Tibial nerve (tissue), 4 donors: ENCODE measurements around the gene FAM168B. TPM values are rescaled to one million over a fixed set of nuclear protein-coding genes. Genes with fewer than 3 reads are reported as not detected.

ENCODE experiments used
- DNase-seq, 2 donors: peaks; one replicate each; pipeline ENCODE4 v3.0.0-alpha.2; 2019; ENCODE audit warnings: low spot score in 2 of 2
- H3K27ac ChIP-seq, 4 donors: fragments of 200-600 bp; sonication (generic) in 3 of 4; one replicate each; pipeline ENCODE4 v1.5.1; 2017 to 2019; ENCODE audit warnings: mild to moderate bottlenecking in 1 of 4
- H3K27me3 ChIP-seq, 2 donors: fragments of 200-600 bp; sonication (generic) in 1 of 2; one replicate each; pipeline versions ENCODE4 v1.5.1 to v1.6.0; 2017 to 2019
- H3K36me3 ChIP-seq, 3 donors: fragments of 200-600 bp; sonication (generic); one replicate each; pipeline ENCODE4 v1.5.1; 2018 to 2019
- H3K4me1 ChIP-seq, 4 donors: fragments of 200-600 bp; sonication (generic) in 3 of 4; one replicate each; pipeline ENCODE4 v1.5.1; 2017 to 2019
- H3K4me3 ChIP-seq, 4 donors: fragments of 200-600 bp; sonication (generic) in 3 of 4; one replicate each; pipeline ENCODE4 v1.5.1; 2017 to 2019; ENCODE audit warnings: mild to moderate bottlenecking in 1 of 4, moderate library complexity in 1 of 4
- H3K9me3 ChIP-seq, 4 donors: fragments of 200-600 bp; sonication (generic) in 3 of 4; one replicate each; pipeline ENCODE4 v1.5.1; 2017 to 2019
- EP300 ChIP-seq, 2 donors: sonication (generic); formaldehyde crosslinking; IDR thresholded peaks; one replicate each; pipeline ENCODE4 v1.6.1; 2017; ENCODE audit warnings: antibody characterized with exemption in 2 of 2, mild to moderate bottlenecking in 1 of 2
- POLR2A ChIP-seq, 2 donors: fragments of 450-650 bp; IDR thresholded peaks; one replicate each; pipeline ENCODE4 v1.6.1; 2017; ENCODE audit warnings: antibody characterized with exemption in 2 of 2, mild to moderate bottlenecking in 2 of 2, moderate library complexity in 2 of 2
- WGBS, 2 donors: methylation state at CpG; one replicate each; pipeline ENCODE4 v1.1.5; 2018; 5-methylcytosine and 5-hydroxymethylcytosine counted together
- total RNA-seq, 4 donors: library from RNA; depleted of rRNA; stranded (reverse); fragments of >200 nt; gene quantifications; one replicate each; pipeline ENCODE4 v1.1.0, GENCODE V29; 2016
- TF ChIP-seq, protein P1 (sequence below), 5 experiments: fragments of 200-600 bp in 3 of 5; fragments of 450-650 bp in 2 of 5; sonication (generic) in 3 of 5; IDR thresholded peaks; one replicate each; pipeline ENCODE4 v1.5.1; 2016 to 2019; ENCODE audit warnings: antibody characterized with exemption in 5 of 5, mild to moderate bottlenecking in 3 of 5, moderate library complexity in 2 of 5

FAM168B gene
- total RNA-seq, 4 donors from 2014 or later = 96.0 to 115 (median 107) TPM

DNA sequence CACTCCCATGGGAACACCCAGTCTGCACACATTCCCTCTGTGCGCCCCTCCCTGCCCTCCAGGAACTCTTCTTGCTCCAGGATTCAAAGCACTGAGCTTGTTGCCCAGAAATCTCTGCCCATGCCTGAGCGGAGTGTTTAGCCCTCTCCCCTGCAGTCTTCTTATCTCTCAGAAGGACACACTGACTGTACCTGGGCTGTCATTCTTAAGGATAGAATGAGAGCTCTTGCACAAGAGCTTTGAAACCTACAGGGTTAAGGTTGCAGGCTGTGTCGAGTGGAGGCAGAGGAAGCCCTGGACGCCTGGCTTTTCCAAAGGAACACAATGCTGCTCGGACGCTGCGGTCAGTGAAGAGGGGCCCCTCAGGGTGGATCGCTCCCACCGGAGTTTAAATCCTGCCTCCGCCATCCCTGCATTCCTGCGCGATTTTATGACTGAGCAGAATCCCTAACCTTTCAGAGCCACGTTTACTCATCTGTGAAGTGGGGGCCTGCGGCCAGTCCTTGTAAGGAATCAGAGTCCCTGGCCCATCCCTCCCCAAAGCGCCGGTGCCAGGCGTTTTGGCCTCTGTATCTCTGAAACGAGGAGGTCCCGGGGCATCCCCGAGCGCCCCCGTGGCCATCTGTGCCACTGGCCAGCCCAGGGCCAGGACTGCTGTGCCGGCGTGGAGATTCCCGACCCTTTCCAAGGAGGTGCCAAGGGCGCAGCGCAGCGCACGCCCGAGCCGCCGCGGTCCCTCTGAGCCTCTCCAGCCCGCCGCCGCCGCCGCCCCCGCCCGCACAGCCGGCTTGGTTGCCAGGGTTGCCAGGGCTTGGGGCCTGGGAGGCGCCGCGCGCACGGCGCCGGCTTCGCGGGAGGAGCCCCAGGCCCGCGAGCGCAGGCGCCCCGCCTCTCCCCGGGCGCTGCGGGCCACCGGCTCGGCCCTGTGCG lies 58.9 kb downstream of the FAM168B start:
- Histone ChIP-seq H3K9me3 (no peaks in the 10 kb centered on the region), H3K27me3 (peaks cover 0 to 4% of the 10 kb centered on the region in 2 donors), H3K4me1 (peaks cover 0 to 21% (median 5%) of the 10 kb centered on the region in 4 donors), H3K4me3 (peak overlapping the region in 3 of 4 donors; percentile 8 to 58 (median 35)), H3K27ac (no peak overlapping the region), H3K36me3 (no peaks in the 10 kb centered on the region)
- TF ChIP-seq EP300 (IDR thresholded peaks at IDR 0.05) (no peak), POLR2A (IDR thresholded peaks at IDR 0.05) (no peak)
- TF ChIP-seq, protein P1, sequence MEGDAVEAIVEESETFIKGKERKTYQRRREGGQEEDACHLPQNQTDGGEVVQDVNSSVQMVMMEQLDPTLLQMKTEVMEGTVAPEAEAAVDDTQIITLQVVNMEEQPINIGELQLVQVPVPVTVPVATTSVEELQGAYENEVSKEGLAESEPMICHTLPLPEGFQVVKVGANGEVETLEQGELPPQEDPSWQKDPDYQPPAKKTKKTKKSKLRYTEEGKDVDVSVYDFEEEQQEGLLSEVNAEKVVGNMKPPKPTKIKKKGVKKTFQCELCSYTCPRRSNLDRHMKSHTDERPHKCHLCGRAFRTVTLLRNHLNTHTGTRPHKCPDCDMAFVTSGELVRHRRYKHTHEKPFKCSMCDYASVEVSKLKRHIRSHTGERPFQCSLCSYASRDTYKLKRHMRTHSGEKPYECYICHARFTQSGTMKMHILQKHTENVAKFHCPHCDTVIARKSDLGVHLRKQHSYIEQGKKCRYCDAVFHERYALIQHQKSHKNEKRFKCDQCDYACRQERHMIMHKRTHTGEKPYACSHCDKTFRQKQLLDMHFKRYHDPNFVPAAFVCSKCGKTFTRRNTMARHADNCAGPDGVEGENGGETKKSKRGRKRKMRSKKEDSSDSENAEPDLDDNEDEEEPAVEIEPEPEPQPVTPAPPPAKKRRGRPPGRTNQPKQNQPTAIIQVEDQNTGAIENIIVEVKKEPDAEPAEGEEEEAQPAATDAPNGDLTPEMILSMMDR (IDR thresholded peaks at IDR 0.05) = no peak
- 5 to 7% methylated on average over 32 to 39 of the region's 61 CpGs for WGBS, 2 donors
- DNase-seq = no peak

DNA sequence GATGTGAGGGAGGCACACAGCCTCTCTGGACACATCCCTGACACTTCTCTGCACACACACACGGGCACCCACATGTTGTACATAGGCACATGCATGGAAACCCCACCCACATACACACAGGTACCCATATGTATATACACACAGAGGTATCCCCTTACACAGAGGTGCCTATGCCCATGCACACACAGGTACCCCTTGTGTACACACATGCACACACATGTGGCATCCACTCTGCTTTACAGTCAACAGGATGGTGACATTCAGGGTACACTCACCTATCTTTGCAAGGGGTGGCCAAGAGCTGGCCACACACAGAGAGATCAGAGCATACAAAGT lies 59.5 kb downstream of the FAM168B start:
- no peak for DNase-seq
- peaks cover 0 to 21% (median 5%) of the 10 kb centered on the region in 4 donors for H3K4me1 ChIP-seq
- H3K27me3 ChIP-seq = peaks cover 0 to 4% of the 10 kb centered on the region in 2 donors
- TF ChIP-seq EP300 (IDR thresholded peaks at IDR 0.05) (no peak), POLR2A (IDR thresholded peaks at IDR 0.05) (no peak)
- TF ChIP-seq, protein P1 (IDR thresholded peaks at IDR 0.05) = no peak
- H3K36me3 ChIP-seq = no peaks in the 10 kb centered on the region
- no peak overlapping the region for H3K27ac ChIP-seq
- no peak overlapping the region for H3K4me3 ChIP-seq
- WGBS, 2 donors = 100% methylated on average over 1 of the region's 1 CpG; no CpG with 5 or more reads in 1 of the 2 donors
- no peaks in the 10 kb centered on the region for H3K9me3 ChIP-seq

DNA sequence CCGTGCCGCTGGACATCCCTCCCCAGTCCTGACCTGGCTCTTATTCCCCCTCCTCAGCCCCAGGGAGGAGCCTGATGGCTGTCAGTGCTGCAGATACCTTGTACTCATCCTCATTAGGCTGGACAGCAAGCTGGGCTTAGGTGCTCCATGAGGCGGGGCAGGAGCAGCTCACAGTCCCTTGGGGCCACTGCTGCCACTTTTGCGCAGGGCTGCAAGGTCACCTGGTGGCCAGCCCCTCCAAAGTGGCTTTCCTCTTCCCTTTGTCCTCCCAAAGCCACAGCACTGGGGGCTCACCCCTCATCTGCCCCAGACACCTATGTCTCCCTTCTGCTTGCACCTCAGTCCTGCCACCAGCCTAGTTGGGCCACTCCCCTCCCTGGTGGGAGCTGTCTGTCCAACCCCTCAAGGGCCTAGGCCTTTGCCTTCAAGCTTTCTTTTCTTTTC lies 60.8 kb downstream of the FAM168B start:
- Histone ChIP-seq H3K27me3 (peaks cover 0 to 4% of the 10 kb centered on the region in 2 donors), H3K4me3 (no peak overlapping the region), H3K9me3 (peaks cover 0 to 8% (median 0%) of the 10 kb centered on the region in 4 donors), H3K27ac (no peak overlapping the region), H3K36me3 (no peaks in the 10 kb centered on the region), H3K4me1 (peaks cover 0 to 21% (median 5%) of the 10 kb centered on the region in 4 donors)
- no peak for TF ChIP-seq EP300 (IDR thresholded peaks at IDR 0.05)
- DNase-seq = no peak
- WGBS, 2 donors = 95% methylated on average over 4 of the region's 4 CpGs

DNA sequence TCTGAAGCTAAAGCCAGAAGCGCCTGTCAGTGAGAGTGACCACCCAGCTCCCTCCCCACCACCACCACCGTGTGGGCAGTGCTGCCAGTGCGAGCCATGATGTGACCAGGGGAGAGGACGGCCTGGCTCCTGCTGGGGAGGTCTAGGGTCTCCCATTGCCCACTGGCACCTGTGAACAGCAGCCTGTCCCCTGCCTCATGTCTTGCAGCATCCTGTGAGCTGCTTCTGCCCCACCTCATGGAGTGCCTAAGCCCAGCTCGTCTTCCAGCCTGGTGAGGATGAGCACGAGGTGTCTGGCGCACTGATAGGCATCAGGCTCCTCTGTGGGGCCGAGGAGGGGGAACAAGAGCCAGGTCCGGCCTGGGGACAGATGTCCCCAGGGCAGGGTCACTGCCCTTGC lies 61.4 kb downstream of the FAM168B start:
- WGBS, 2 donors = 73 to 93% methylated on average over 8 of the region's 9 CpGs
- H3K4me1 ChIP-seq = peaks cover 0 to 21% (median 5%) of the 10 kb centered on the region in 4 donors
- no peak for DNase-seq
- H3K9me3 ChIP-seq = peaks cover 0 to 11% (median 0%) of the 10 kb centered on the region in 4 donors
- no peak overlapping the region for H3K27ac ChIP-seq
- no peak overlapping the region for H3K4me3 ChIP-seq
- no peaks in the 10 kb centered on the region for H3K36me3 ChIP-seq
- peaks cover 0 to 4% of the 10 kb centered on the region in 2 donors for H3K27me3 ChIP-seq
- TF ChIP-seq, protein P1 (IDR thresholded peaks at IDR 0.05) = no peak
- no peak for TF ChIP-seq EP300 (IDR thresholded peaks at IDR 0.05)
- no peak for TF ChIP-seq POLR2A (IDR thresholded peaks at IDR 0.05)

DNA sequence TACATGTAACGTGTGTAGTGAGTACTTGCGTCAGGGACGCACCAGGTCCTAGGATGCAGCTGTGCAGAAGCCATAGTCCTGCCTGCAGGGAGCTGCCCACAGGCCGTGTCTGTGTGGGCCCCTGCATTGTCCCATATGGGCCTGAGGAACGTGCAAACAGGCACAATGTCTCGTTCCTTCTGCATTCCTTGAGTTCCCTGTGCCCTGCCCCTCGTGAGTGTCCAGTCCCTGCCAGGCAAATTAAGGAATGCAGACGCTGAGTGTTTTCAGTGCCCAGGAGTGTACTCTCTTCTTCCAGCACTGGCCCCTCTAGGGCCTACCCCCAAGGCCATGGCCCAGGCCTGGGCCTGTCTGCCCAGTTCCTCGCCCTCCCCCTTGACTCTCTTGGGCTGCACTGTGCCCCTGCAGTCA lies 61.8 kb downstream of the FAM168B start:
- no peak overlapping the region for H3K4me3 ChIP-seq
- H3K4me1 ChIP-seq = peaks cover 0 to 21% (median 5%) of the 10 kb centered on the region in 4 donors
- TF ChIP-seq POLR2A (IDR thresholded peaks at IDR 0.05) (no peak), EP300 (IDR thresholded peaks at IDR 0.05) (no peak)
- TF ChIP-seq, protein P1 (IDR thresholded peaks at IDR 0.05) = no peak
- H3K27me3 ChIP-seq = peaks cover 0 to 4% of the 10 kb centered on the region in 2 donors
- no peaks in the 10 kb centered on the region for H3K36me3 ChIP-seq
- H3K27ac ChIP-seq = no peak overlapping the region
- DNase-seq = no peak
- WGBS, 2 donors = 68 to 75% methylated on average over 9 of the region's 9 CpGs
- H3K9me3 ChIP-seq = peaks cover 0 to 11% (median 0%) of the 10 kb centered on the region in 4 donors
